Skeletal muscle cell (primary cell): Measurements from ENCODE around the gene SLC5A1.

Experiments used
- DNase-seq: peaks from one replicate; pipeline ENCODE4 v3.0.0-alpha.2; 2010; ENCODE audit warnings: low read depth
- H3K4me3 ChIP-seq: 2 replicates; pipeline ENCODE4 v1.5.1; 2011; ENCODE audit warnings: low read depth, mild to moderate bottlenecking, control low read depth, low read length, moderate library complexity

The SLC5A1 gene

DNA sequence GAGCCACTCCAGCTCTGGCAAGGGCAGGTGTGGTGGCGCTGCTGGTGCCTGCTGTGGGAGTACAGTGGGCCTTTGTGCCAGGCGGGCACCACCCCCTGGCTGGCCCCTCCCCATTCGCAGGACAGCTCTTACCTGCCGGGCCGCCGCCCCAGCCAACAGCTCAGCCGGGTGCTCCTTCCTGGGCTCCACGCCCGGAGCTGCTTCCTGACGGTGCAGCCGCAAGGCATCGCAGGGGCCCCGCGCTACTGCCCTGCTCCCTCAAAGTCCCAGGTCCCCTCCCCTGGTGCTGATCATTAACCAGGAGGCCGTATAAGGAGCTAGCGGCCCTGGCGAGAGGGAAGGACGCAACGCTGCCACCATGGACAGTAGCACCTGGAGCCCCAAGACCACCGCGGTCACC lies at the start of gene SLC5A1:
Gene SLC5A1 (plus strand): TSS at position 338 of the 400 bp plus-strand sequence. CDS start 21 bp downstream, at position 359.
- H3K4me3 ChIP-seq, result no peak within 1 kb of the TSS
- DNase-seq, result no peak

- no peak overlapping the region for H3K4me3 ChIP-seq
- DNase-seq, result no peak
Observed at GRCh38 chr22:31995046-31995445, 48.0 kb upstream of the SLC5A1 start.

- DNase-seq, result no peak
- no peak overlapping the region for H3K4me3 ChIP-seq
Observed at GRCh38 chr22:31995807-31996206, 47.3 kb upstream of the SLC5A1 start.

- H3K4me3 ChIP-seq, result no peak overlapping the region
- no peak for DNase-seq
Observed at GRCh38 chr22:31998784-31999385, 44.2 kb upstream of the SLC5A1 start.

DNA sequence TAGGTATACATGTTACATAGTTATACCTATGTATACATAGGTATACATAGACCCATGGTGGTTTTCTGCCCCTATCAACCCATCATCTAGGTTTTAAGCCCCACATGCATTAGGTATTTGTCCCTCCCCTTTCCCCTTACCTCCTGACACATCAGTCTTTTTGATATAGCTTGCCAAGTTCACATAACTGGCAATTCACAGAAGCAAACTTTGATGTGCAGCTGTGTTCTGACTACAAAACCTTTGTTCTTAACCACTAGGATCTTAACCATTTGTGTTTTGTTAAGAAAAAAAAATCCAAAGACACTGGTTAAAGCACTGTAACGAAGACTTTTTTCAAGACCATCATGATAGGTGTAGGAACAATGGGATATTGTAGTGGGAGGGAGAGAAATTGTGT lies 42.9 kb upstream of the SLC5A1 start:
- no peak overlapping the region for H3K4me3 ChIP-seq
- DNase-seq, result no peak

DNA sequence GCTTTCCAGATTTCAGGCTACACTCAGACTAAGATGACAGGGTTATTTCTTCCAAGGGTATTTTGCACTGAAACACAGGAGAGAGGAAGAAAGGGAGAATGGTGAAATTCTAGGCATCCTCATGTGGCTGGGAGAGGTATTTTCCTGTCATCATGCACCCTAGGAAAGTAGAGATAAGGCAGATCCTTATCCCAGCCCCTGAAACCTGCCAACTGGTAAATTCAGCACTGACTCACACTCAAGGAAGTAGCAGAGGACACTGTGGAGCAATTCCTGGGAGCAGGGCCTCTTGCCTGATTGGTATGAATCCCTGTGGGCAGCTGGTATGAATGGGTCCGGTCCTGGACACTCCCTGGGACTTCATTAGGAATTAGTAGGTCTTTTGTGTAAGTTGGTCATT lies 37.6 kb upstream of the SLC5A1 start:
- DNase-seq, result no peak
- no peak overlapping the region for H3K4me3 ChIP-seq

GRCh38 chr22:32013200-32013599 lies 29.9 kb upstream of the SLC5A1 start:
- no peak overlapping the region for H3K4me3 ChIP-seq
- DNase-seq, result no peak

- no peak overlapping the region for H3K4me3 ChIP-seq
- no peak for DNase-seq
Observed at GRCh38 chr22:32016081-32016480, 27.0 kb upstream of the SLC5A1 start.

DNA sequence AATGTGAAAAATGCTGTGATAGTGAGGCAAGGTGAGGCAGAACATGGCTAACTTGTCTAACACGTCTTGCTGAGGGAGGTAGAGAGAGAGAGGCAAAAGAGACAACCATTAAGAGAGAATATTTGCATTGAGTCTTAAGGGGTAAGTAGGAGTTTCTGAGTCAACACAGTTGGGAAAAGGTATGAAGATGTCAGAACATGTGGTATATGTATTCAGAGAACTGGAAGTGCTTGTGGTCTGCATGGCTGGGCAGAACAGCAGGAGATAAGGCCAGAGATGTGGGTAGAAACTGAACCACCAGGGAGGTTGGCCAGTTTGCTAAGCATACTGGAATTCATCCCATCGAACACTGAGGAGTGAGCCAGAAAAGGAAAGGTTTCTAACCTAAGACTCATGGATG lies 25.0 kb upstream of the SLC5A1 start:
- DNase-seq, result no peak
- H3K4me3 ChIP-seq, result no peak overlapping the region

- H3K4me3 ChIP-seq, result no peak overlapping the region
- peak; percentile 73 for DNase-seq
Observed at GRCh38 chr22:32020117-32020516, 22.9 kb upstream of the SLC5A1 start.

DNA sequence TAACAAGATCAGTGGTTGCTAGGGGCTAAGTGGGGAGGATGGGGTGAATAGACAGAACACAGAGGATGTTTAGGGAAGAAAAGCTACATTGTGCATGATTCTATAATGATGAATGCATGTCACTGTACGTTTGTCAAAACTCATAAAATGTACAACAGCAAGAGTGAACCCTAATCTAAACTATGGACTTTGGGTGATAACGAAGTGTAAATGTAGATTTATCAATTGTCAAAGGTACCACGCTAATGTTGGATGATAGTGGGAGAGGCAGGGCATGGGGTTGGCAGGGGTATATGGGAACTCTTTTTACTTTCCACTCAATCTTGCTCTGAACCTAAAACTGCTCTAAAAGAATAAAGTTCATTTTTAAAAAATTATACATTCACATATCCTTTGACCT lies 21.3 kb upstream of the SLC5A1 start:
- no peak for DNase-seq
- no peak overlapping the region for H3K4me3 ChIP-seq

GRCh38 chr22:32023251-32023827 lies 19.7 kb upstream of the SLC5A1 start:
- no peak for DNase-seq

GRCh38 chr22:32024796-32025195 lies 18.3 kb upstream of the SLC5A1 start:
- DNase-seq, result no peak

More at GRCh38 chr22:32023251-32023827, 19.7 kb upstream of the SLC5A1 start:
- H3K4me3 ChIP-seq, result no peak overlapping the region

GRCh38 chr22:32030518-32031247 lies 12.4 kb upstream of the SLC5A1 start:
- H3K4me3 ChIP-seq, result no peak overlapping the region
- DNase-seq, result no peak

More at GRCh38 chr22:32024796-32025195, 18.3 kb upstream of the SLC5A1 start:
- no peak overlapping the region for H3K4me3 ChIP-seq

DNA sequence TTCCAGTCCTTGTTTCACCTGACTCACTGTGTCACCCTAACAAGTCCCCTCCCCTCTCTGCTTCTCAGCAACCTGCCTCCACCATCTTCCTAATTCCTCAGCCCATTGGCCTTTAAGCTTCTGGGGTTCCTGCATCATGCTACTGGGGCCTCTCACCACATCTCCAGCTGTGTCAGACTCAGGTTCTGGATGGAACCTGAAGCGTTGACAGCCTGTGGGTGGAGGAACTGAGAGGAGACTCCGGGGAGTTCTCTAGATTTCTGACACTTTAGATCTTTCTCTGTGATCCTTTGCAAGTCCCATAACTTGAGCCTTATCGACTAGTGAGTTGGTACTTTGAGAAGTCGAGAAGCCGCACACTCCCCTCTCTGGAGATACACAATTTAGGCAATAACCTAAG lies 11.6 kb upstream of the SLC5A1 start:
- DNase-seq, result no peak
- no peak overlapping the region for H3K4me3 ChIP-seq

DNA sequence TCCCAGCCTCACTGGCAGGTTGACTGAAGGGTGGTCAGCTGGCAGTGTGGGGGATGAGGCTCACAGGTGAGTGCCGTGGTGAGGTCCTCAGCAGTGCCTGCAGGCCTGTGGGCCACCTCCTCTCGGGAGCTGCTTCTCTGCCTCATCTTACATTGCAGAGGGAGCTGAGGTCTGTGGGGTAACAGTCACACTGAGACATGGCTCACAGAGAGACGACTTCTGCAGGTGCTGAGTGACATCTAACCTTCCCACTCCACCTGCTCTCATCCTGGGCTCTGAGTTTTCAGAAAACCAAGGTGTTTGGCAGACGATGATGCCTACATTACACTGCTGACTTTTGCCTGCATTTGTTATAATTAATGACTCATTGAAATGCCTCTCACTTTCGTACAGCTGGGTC lies 8.8 kb upstream of the SLC5A1 start:
- H3K4me3 ChIP-seq, result no peak overlapping the region
- DNase-seq, result no peak

- DNase-seq, result no peak
Observed at GRCh38 chr22:32037236-32037635, 5.8 kb upstream of the SLC5A1 start.

DNA sequence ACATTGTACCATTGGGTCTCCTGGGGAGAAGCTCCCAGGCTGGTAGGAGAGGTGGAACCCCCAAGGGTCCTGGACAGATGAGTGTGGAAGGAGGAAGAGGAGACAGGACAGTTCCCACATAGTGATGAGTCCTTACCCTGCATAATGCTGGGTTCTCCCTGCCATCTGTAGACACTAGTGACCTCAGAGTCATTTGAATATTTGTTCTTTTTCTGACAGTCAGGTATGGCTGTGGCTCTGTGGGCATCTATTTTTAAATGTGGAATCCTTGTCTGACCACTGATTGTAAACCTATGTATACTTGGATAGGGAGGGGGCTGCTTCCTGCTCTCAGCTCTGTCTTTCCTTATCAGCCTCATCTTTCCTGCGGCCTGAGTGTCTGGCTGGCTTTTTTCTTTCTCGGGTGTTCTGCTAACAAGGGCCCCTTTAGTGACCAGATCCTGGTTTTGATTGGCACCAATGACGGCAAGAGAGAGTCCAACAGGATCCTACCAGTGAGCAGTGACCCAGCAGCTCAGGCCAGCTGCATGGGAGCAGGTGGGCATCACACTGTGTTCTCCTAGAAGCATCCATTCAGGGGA lies 2.6 kb upstream of the SLC5A1 start:
- no peak for DNase-seq
- H3K4me3 ChIP-seq, result no peak overlapping the region

More at GRCh38 chr22:32037236-32037635, 5.8 kb upstream of the SLC5A1 start:
- no peak overlapping the region for H3K4me3 ChIP-seq

GRCh38 chr22:32043391-32043790 lies 330 bp downstream of the SLC5A1 start:
- H3K4me3 ChIP-seq, result no peak overlapping the region
- DNase-seq, result no peak

- no peak for DNase-seq
- no peak overlapping the region for H3K4me3 ChIP-seq
Observed at GRCh38 chr22:32044477-32044876, 1.4 kb downstream of the SLC5A1 start.
